ENCODE results near the gene PPP2R3C. TPM values are rescaled to one million over a fixed set of nuclear protein-coding genes. Genes with fewer than 3 reads are reported as not detected.
"Not testable (repeated sequence)": the region's sequence is repeated elsewhere in the genome, so short reads cannot be mapped to it uniquely, and the experiment has no call there.

The PPP2R3C gene
- total RNA-seq, 1 experiment from 2014 or later: 56.2 TPM

GRCh38 chr14:35068238-35069012 lies 53.4 kb downstream of the PPP2R3C start:
- intact Hi-C loops (cut with micrococcal nuclease; ENCODE audit: unreplicated experiment): no loop called here
- Histone ChIP-seq H3K27ac (ENCODE audit: low read depth, low read length, poor library complexity, severe bottlenecking) (no peak overlapping the region), H3K9me3 (ENCODE audit: low read depth, low read length, poor library complexity, severe bottlenecking) (no peaks in the 10 kb centered on the region), H3K27me3 (replicated peaks; ENCODE audit: insufficient read depth, low read depth, low read length, poor library complexity) (no peaks in the 10 kb centered on the region), H3K4me1 (ENCODE audit: insufficient read depth, low read length, poor library complexity, severe bottlenecking) (no peaks in the 10 kb centered on the region), H3K4me3 (ENCODE audit: low read depth, low read length, poor library complexity, severe bottlenecking) (no peak overlapping the region), H3K36me3 (ENCODE audit: insufficient read depth, low read length, poor library complexity, severe bottlenecking) (peaks cover 6% of the 10 kb centered on the region)
- ChIA-PET CTCF (no interaction called here), POLR2A (ENCODE audit: low non-redundant PET) (no interaction called here)
- no peak for DNase-seq (ENCODE audit: low spot score)
- BruUV-seq (replicated peaks): no TSS peak
- no peak for TF ChIP-seq CTCF (conservative IDR thresholded peaks at IDR 0.05; ENCODE audit: low read depth, low read length)
- TF ChIP-seq EZH2 (IDR thresholded peaks at IDR 0.05; ENCODE audit: borderline replicate concordance, low read depth, low read length, poor library complexity, severe bottlenecking): no peak

GRCh38 chr14:35065731-35066130 lies 56.1 kb downstream of the PPP2R3C start:
- DNase-seq (ENCODE audit: low spot score); H3K4me3 ChIP-seq (ENCODE audit: low read depth, low read length, poor library complexity, severe bottlenecking); H3K27ac ChIP-seq (ENCODE audit: low read depth, low read length, poor library complexity, severe bottlenecking); BruUV-seq (replicated peaks); intact Hi-C loops (cut with micrococcal nuclease; ENCODE audit: unreplicated experiment); H3K36me3 ChIP-seq (ENCODE audit: insufficient read depth, low read length, poor library complexity, severe bottlenecking); POLR2A ChIA-PET (ENCODE audit: low non-redundant PET); H3K27me3 ChIP-seq (replicated peaks; ENCODE audit: insufficient read depth, low read depth, low read length, poor library complexity); H3K9me3 ChIP-seq (ENCODE audit: low read depth, low read length, poor library complexity, severe bottlenecking); H3K4me1 ChIP-seq (ENCODE audit: insufficient read depth, low read length, poor library complexity, severe bottlenecking): not testable (repeated sequence)
- CTCF ChIA-PET: interaction anchor here (0.6 kb wide), 1 partner anchor 77 kb away, joined by 6 read pairs; no protein-coding TSS in a partner anchor

- H3K4me3 ChIP-seq (ENCODE audit: low read depth, low read length, poor library complexity, severe bottlenecking); DNase-seq (ENCODE audit: low spot score); intact Hi-C loops (cut with micrococcal nuclease; ENCODE audit: unreplicated experiment); H3K27me3 ChIP-seq (replicated peaks; ENCODE audit: insufficient read depth, low read depth, low read length, poor library complexity); H3K36me3 ChIP-seq (ENCODE audit: insufficient read depth, low read length, poor library complexity, severe bottlenecking); CTCF ChIA-PET; H3K9me3 ChIP-seq (ENCODE audit: low read depth, low read length, poor library complexity, severe bottlenecking); H3K27ac ChIP-seq (ENCODE audit: low read depth, low read length, poor library complexity, severe bottlenecking); H3K4me1 ChIP-seq (ENCODE audit: insufficient read depth, low read length, poor library complexity, severe bottlenecking); BruUV-seq (replicated peaks): not testable (repeated sequence)
- POLR2A ChIA-PET (ENCODE audit: low non-redundant PET): interaction anchor here (0.6 kb wide), 1 partner anchor 112 kb away, joined by 3 read pairs; no protein-coding TSS in a partner anchor
Observed at GRCh38 chr14:35061113-35061791, 60.5 kb downstream of the PPP2R3C start.

GRCh38 chr14:35052637-35053036 lies 69.2 kb downstream of the PPP2R3C start:
- intact Hi-C loops (cut with micrococcal nuclease; ENCODE audit: unreplicated experiment): no loop called here
- Histone ChIP-seq H3K4me3 (ENCODE audit: low read depth, low read length, poor library complexity, severe bottlenecking) (no peak overlapping the region), H3K4me1 (ENCODE audit: insufficient read depth, low read length, poor library complexity, severe bottlenecking) (peaks cover 5% of the 10 kb centered on the region), H3K36me3 (ENCODE audit: insufficient read depth, low read length, poor library complexity, severe bottlenecking) (no peaks in the 10 kb centered on the region), H3K27ac (ENCODE audit: low read depth, low read length, poor library complexity, severe bottlenecking) (no peak overlapping the region), H3K27me3 (replicated peaks; ENCODE audit: insufficient read depth, low read depth, low read length, poor library complexity) (no peaks in the 10 kb centered on the region), H3K9me3 (ENCODE audit: low read depth, low read length, poor library complexity, severe bottlenecking) (no peaks in the 10 kb centered on the region)
- no peak for DNase-seq (ENCODE audit: low spot score)
- ChIA-PET POLR2A (ENCODE audit: low non-redundant PET) (no interaction called here), CTCF (no interaction called here)
- BruUV-seq (replicated peaks): no TSS peak
- no peak for TF ChIP-seq CTCF (conservative IDR thresholded peaks at IDR 0.05; ENCODE audit: low read depth, low read length)
- no peak for TF ChIP-seq EZH2 (IDR thresholded peaks at IDR 0.05; ENCODE audit: borderline replicate concordance, low read depth, low read length, poor library complexity, severe bottlenecking)

All from A673 (cell line).